BLaER1 (cell line): ENCODE data around the gene DERL2.
A peak's percentile ranks its signal among the peaks of the same experiment; 100 is the strongest.

ENCODE experiments used
- H3K27ac ChIP-seq: shearing (Covaris generic); formaldehyde crosslinking; 2 replicates; pipeline ENCODE4 v1.8.1; 2022
- H3K27me3 ChIP-seq: shearing (Covaris generic); formaldehyde crosslinking; 2 replicates; pipeline ENCODE4 v1.8.1; 2022
- H3K36me3 ChIP-seq: shearing (Covaris generic); formaldehyde crosslinking; 2 replicates; pipeline ENCODE4 v1.8.1; 2022
- H3K4me1 ChIP-seq: shearing (Covaris generic); formaldehyde crosslinking; 2 replicates; pipeline ENCODE4 v1.8.1; 2022
- H3K4me2 ChIP-seq: shearing (Covaris generic); formaldehyde crosslinking; 2 replicates; pipeline ENCODE4 v1.8.1; 2022
- H3K4me3 ChIP-seq: shearing (Covaris generic); formaldehyde crosslinking; 2 replicates; pipeline ENCODE4 v1.8.1; 2022
- H3K9ac ChIP-seq: shearing (Covaris generic); formaldehyde crosslinking; 2 replicates; pipeline ENCODE4 v1.8.1; 2022
- H3K9me3 ChIP-seq: shearing (Covaris generic); formaldehyde crosslinking; 2 replicates; pipeline ENCODE4 v1.8.1; 2022
- H4K20me1 ChIP-seq: shearing (Covaris generic); formaldehyde crosslinking; 2 replicates; pipeline ENCODE4 v1.8.1; 2022
- Cebpa-rat ChIP-seq: shearing (Covaris generic); IDR thresholded peaks from 2 replicates; pipeline ENCODE4 v1.8.1; 2022

The DERL2 gene

DNA sequence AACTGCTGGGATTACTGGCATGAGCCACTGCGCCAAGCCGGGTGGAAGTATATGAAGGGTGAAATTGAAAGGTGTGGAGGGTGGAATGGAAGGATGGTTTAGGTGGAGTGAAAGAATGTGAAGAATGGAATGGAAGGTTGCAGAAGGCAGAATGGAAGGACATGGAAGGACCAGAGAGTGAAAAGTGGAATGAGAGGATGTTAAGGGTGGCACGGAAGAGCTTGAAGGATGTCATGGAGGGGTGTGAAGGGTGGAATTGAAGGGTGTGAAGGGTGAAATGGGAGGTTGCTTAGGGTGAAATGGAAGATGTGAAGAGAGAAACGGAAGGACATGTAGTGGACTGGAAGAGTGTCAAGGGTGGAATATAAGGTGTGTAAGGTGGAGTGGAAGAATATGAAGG is 16.6 kb upstream of the DERL2 start:
- TF ChIP-seq Cebpa-rat, result no peak
- peaks cover 21% of the 10 kb centered on the region for H3K27me3 ChIP-seq
- H4K20me1 ChIP-seq, result 0 out of 2 replicates have a peak, but pooled peaks cover 8% of the 10 kb centered on the region
- no peaks in the 10 kb centered on the region for H3K9me3 ChIP-seq
- H3K36me3 ChIP-seq, result no peaks in the 10 kb centered on the region
- no peak overlapping the region for H3K4me2 ChIP-seq
- no peak overlapping the region for H3K4me3 ChIP-seq
- no peak overlapping the region for H3K27ac ChIP-seq
- no peak overlapping the region for H3K9ac ChIP-seq
- peaks cover 25% of the 10 kb centered on the region for H3K4me1 ChIP-seq

DNA sequence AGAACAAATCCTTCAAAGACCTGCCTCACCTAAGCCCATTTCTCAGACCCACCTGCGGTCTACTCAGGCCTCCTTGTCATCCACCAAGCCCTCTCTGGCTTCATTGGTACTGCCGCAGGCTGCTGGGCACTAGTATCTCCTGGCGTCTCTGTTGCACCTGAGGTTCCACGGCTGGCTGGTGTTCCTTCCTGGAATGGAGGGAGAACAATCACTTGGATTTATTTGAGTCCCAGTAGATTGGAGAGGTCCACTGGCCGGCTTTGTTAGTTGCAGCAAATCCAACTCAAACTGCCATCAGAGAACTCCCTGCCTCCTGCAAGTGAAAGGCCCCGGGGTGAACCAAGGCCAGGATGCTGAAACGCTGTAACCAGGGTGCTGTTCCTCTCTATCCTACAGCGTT is 15.7 kb upstream of the DERL2 start:
- no peak overlapping the region for H3K27ac ChIP-seq
- no peak overlapping the region for H3K4me3 ChIP-seq
- 0 out of 2 replicates have a peak, but pooled peaks cover 8% of the 10 kb centered on the region for H4K20me1 ChIP-seq
- H3K27me3 ChIP-seq, result peaks cover 21% of the 10 kb centered on the region
- TF ChIP-seq Cebpa-rat, result no peak
- no peaks in the 10 kb centered on the region for H3K36me3 ChIP-seq
- peaks cover 25% of the 10 kb centered on the region for H3K4me1 ChIP-seq
- no peaks in the 10 kb centered on the region for H3K9me3 ChIP-seq
- H3K4me2 ChIP-seq, result peak overlapping the region; percentile 99; the same call in 1 of the 2 replicates
- H3K9ac ChIP-seq, result no peak overlapping the region

GRCh38 chr17:5500589-5501391 is 14.8 kb upstream of the DERL2 start:
- no peaks in the 10 kb centered on the region for H3K9me3 ChIP-seq
- peak overlapping the region; percentile 65 for H3K9ac ChIP-seq
- H3K27me3 ChIP-seq, result peaks cover 21% of the 10 kb centered on the region
- TF ChIP-seq Cebpa-rat, result no peak
- no peaks in the 10 kb centered on the region for H3K36me3 ChIP-seq
- H4K20me1 ChIP-seq, result 0 out of 2 replicates have a peak, but pooled peaks cover 8% of the 10 kb centered on the region
- peak overlapping the region; percentile 99 for H3K4me2 ChIP-seq
- H3K4me1 ChIP-seq, result peaks cover 25% of the 10 kb centered on the region
- H3K27ac ChIP-seq, result no peak overlapping the region
- H3K4me3 ChIP-seq, result peak overlapping the region; percentile 78

- no peak for TF ChIP-seq Cebpa-rat
- Histone ChIP-seq H3K27ac (no peak overlapping the region), H3K4me2 (peak overlapping the region; percentile 99), H3K4me3 (peak overlapping the region; percentile 78), H3K4me1 (peaks cover 25% of the 10 kb centered on the region), H3K9me3 (no peaks in the 10 kb centered on the region), H3K27me3 (peaks cover 21% of the 10 kb centered on the region), H4K20me1 (0 out of 2 replicates have a peak, but pooled peaks cover 8% of the 10 kb centered on the region), H3K36me3 (no peaks in the 10 kb centered on the region), H3K9ac (peak overlapping the region; percentile 65)
These were observed 14.2 kb upstream of the DERL2 start for GRCh38 chr17:5500247-5500588.

- Histone ChIP-seq H3K27ac (no peak overlapping the region), H3K9me3 (no peaks in the 10 kb centered on the region), H3K4me1 (peaks cover 25% of the 10 kb centered on the region), H3K36me3 (no peaks in the 10 kb centered on the region), H3K4me3 (peak overlapping the region; percentile 78), H3K4me2 (peak overlapping the region; percentile 99), H3K27me3 (peaks cover 21% of the 10 kb centered on the region), H4K20me1 (0 out of 2 replicates have a peak, but pooled peaks cover 8% of the 10 kb centered on the region), H3K9ac (peak overlapping the region; percentile 65)
- no peak for TF ChIP-seq Cebpa-rat
These were observed 13.7 kb upstream of the DERL2 start for GRCh38 chr17:5499476-5500231.

DNA sequence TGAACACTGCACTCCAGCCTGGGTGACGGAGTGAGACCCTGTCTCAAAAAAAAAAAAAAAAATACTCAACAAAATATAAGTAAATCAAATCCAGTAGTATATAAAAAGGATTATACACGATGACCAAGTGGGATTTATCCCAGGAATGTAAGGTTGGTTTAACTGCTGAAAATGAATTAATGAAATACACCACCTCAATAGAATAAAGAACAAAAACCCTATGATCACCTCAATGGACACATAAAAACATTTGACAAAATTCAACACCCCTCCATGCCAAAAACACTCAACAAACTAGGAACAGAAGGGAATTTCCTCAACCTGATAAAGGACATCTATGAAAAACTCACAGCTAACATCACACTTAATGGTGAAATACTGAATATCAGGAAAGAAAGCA is 7.0 kb upstream of the DERL2 start:
- no peaks in the 10 kb centered on the region for H3K27me3 ChIP-seq
- no peak overlapping the region for H3K27ac ChIP-seq
- peaks cover 3% of the 10 kb centered on the region for H3K4me1 ChIP-seq
- no peak overlapping the region for H3K9ac ChIP-seq
- no peaks in the 10 kb centered on the region for H3K9me3 ChIP-seq
- 0 out of 2 replicates have a peak, but pooled peaks cover 15% of the 10 kb centered on the region for H4K20me1 ChIP-seq
- H3K36me3 ChIP-seq, result peaks cover 37% of the 10 kb centered on the region
- no peak for TF ChIP-seq Cebpa-rat
- no peak overlapping the region for H3K4me3 ChIP-seq
- no peak overlapping the region for H3K4me2 ChIP-seq

DNA sequence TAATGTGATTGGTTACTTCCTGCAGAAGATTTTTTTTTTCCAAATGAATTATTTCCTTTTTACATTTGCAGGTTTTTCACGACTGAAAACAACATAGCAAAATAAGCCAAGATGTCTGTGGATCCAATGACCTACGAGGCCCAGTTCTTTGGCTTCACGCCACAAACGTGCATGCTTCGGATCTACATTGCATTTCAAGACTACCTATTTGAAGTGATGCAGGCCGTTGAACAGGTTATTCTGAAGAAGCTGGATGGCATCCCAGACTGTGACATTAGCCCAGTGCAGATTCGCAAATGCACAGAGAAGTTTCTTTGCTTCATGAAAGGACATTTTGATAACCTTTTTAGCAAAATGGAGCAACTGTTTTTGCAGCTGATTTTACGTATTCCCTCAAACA is 2.8 kb upstream of the DERL2 start:
- no peak overlapping the region for H3K9ac ChIP-seq
- H3K27ac ChIP-seq, result no peak overlapping the region
- H3K27me3 ChIP-seq, result no peaks in the 10 kb centered on the region
- H3K4me3 ChIP-seq, result no peak overlapping the region
- H4K20me1 ChIP-seq, result peaks cover 25% of the 10 kb centered on the region; the same call in 1 of the 2 replicates
- peaks cover 30% of the 10 kb centered on the region for H3K4me1 ChIP-seq
- H3K4me2 ChIP-seq, result no peak overlapping the region
- no peak for TF ChIP-seq Cebpa-rat
- peaks cover 50% of the 10 kb centered on the region for H3K36me3 ChIP-seq
- no peaks in the 10 kb centered on the region for H3K9me3 ChIP-seq

DNA sequence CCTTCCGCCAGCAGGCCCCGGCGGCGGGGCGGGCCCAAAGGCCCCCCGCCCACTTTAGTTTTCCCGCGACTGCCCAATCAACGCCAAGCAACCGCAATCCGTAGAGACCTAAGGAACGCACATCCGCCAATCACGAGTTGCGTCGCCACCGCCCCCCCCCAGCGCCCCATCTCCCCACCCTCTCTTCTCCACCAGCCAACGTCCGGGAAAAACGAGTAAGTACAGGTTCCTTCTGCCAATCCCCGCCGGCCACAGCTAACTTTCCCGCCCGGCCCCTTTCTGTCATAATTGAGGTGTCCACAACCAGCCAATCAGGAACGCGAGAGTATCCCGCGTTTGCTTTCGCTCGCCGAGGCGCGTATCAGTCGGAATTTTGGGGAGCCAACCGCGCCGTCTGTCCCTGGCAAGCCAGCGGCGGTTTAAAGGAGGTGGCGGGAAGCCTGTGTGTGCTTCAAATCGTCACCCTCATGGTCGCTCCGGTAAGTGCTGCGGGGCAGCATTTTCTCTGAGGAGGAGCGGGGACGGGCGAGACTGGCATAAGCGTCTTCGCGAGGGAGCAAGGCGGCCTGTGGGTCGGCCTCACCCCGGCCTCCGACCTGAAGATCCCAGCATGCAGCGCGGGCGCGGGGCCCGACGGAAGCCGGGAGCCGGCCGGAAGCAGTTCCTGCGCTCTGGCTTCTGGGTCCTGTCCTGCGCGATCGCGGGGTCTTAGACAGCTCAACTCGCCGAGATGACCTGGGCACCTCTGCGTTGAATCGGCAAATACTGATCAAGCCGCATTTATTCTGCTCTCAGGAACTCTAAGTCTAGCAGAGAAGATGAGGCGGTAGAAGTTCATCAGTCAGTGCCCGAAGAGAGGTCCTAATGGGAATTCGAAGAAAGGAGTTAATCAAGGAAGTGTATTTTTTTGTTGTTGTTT is 487 bp upstream of the DERL2 start, which contains the start of gene MIS12:
TSS of gene MIS12 (plus strand) at position 361 of the 919 bp plus-strand sequence. CDS start 2,297 bp downstream, outside the sequence.
- Histone ChIP-seq H3K4me3 (peak within 1 kb of the TSS; percentile 93), H4K20me1 (peaks cover 25% of the 10 kb centered on the region; the same call in 1 of the 2 replicates), H3K9ac (peak within 1 kb of the TSS; percentile 92), H3K9me3 (no peaks in the 10 kb centered on the region), H3K36me3 (peaks cover 65% of the 10 kb centered on the region), H3K4me2 (peak within 1 kb of the TSS; percentile 96), H3K27ac (peak within 1 kb of the TSS; percentile 94), H3K27me3 (no peaks in the 10 kb centered on the region), H3K4me1 (peaks cover 36% of the 10 kb centered on the region)
- no peak for TF ChIP-seq Cebpa-rat

- Histone ChIP-seq H3K36me3 (peaks cover 80% of the 10 kb centered on the region), H3K9ac (no peak overlapping the region), H3K4me1 (peaks cover 23% of the 10 kb centered on the region), H3K27ac (no peak overlapping the region), H4K20me1 (no peaks in the 10 kb centered on the region; the same call in 1 of the 2 replicates), H3K4me3 (no peak overlapping the region), H3K4me2 (no peak overlapping the region), H3K27me3 (no peaks in the 10 kb centered on the region), H3K9me3 (no peaks in the 10 kb centered on the region)
- no peak for TF ChIP-seq Cebpa-rat
These were observed 4.5 kb downstream of the DERL2 start for GRCh38 chr17:5481451-5481850.
